A549 (cell line): ENCODE results near the gene GNG12.

Experiments used
- CTCF ChIP-seq: fragments of >200 bp; sonication (Bioruptor Twin); formaldehyde crosslinking; IDR thresholded peaks from 3 replicates; pipeline ENCODE4 v1.5.1; 2016
- EP300 ChIP-seq, 2 experiments: fragments of >200 bp; sonication (Bioruptor Twin); formaldehyde crosslinking; IDR thresholded peaks; 2 replicates in 1 of 2; 3 replicates in 1 of 2; pipeline ENCODE4 v1.6.1; 2016 to 2017
- MAZ ChIP-seq: fragments of 150-350 bp; IDR thresholded peaks from 2 replicates; pipeline ENCODE4 v1.6.1; 2014; ENCODE audit warnings: antibody characterized with exemption, low read depth, low read length, borderline replicate concordance
- REST ChIP-seq: fragments of 200-600 bp; sonication (generic); IDR thresholded peaks from 2 replicates; pipeline ENCODE4 v1.6.1; 2016; ENCODE audit warnings: antibody characterized with exemption, mild to moderate bottlenecking, moderate library complexity

- TF ChIP-seq EP300 (IDR thresholded peaks at IDR 0.05) = no peak
- TF ChIP-seq MAZ = no peak
- TF ChIP-seq CTCF = no peak
- no peak for TF ChIP-seq REST
Measured at GRCh38 chr1:67801903-67802302, 31.4 kb downstream of the GNG12 start.
